Measurements from ENCODE around the gene CD9. TPM values are rescaled to one million over a fixed set of nuclear protein-coding genes. Genes with fewer than 3 reads are reported as not detected.

CD9 gene
- total RNA-seq, 2 experiments from 2014 or later = 3.1 to 3.3 TPM

DNA sequence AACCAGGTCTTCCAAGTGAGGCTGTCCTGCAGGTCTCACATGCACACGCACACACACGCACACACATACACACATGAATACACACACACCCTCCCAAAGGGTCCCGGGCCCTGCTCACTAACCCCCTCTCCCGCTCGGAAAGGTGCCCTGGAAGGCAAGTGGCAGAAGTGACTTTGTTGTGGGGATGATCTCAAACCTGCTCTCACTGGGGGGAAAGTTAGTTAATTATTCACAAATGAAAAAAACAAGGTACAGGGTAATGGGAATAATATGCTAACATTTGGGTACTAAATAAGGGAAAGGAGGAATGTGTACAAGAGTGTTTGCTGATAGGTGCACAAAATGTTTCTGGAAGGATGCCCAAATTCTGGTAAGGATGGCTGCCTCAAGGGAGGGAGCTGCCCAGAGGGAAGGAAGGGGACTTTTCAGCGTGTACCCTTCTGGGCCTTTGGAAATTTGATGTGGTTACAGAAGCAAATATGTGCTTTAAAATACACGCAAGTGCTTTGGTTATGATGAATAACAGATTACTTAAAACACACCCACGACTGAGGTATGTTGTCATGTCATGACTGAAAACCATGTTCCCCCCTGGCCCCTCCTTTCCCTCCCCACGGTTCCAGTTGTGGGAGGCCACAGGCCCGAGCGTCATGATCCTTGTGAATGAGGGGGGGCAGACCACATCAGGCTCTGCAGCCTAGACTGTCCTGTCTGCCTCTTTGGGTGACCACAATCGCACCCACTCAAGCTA lies 66.9 kb downstream of the CD9 start:
- Mint-ChIP-seq H3K27ac (no peak overlapping the region), H3K36me3 (ENCODE audit: low read depth) (no peaks in the 10 kb centered on the region), H3K9me3 (no peaks in the 10 kb centered on the region), H3K4me3 (no peak overlapping the region), H3K27me3 (ENCODE audit: low read depth) (no peaks in the 10 kb centered on the region), H3K4me1 (ENCODE audit: low read depth) (peaks cover 6% of the 10 kb centered on the region)
- CTCF ChIA-PET = interaction anchor here (0.6 to 2.0 kb wide), 4 partner anchors 18 to 279 kb away, joined by 3 to 6 read pairs (median 4); no protein-coding TSS in a partner anchor
- intact Hi-C loops (cut with micrococcal nuclease) = no loop called here
- peak; percentile 55 for DNase-seq

DNA sequence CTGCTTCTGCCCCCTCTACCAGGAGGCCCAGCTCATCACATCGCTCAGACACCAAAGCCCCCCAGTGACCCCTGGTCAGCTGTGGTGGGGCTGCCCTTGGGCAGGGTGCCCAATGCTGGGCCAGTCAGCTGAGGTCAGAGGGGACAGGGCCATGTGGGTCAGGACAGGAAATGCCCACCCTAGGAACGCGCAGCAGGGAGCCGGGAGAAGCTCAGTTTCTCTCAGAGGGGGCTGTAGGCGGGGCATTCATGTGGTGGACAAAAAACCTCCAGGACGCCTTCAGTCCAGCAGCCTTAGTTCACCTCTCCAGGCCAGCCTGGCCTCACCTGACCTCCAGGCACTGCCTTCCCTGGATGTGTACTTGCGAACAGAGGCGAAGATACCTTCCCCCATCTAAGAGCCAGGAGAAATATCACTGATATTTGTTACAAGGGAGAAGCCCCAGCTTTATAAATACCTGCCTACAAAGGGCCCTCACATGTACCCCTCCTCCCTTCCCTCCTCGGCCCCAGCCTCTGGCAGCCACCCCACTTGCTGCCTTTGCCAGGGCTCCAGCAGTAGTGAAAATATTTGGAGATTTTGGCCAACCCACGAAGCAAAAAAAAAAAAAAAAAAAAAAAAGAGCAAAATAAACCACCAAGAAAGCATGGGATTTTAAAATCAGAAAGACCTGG lies 68.4 kb downstream of the CD9 start:
- no peak overlapping the region for H3K4me3 Mint-ChIP-seq
- peaks cover 6% of the 10 kb centered on the region for H3K4me1 Mint-ChIP-seq (ENCODE audit: low read depth)
- no peaks in the 10 kb centered on the region for H3K9me3 Mint-ChIP-seq
- DNase-seq = no peak
- intact Hi-C loops (cut with micrococcal nuclease) = no loop called here
- peaks cover 3% of the 10 kb centered on the region for H3K27me3 Mint-ChIP-seq (ENCODE audit: low read depth)
- CTCF ChIA-PET = interaction anchor here (2.0 kb wide), 1 partner anchor 16 kb away, joined by 6 read pairs; no protein-coding TSS in a partner anchor
- H3K36me3 Mint-ChIP-seq (ENCODE audit: low read depth) = no peaks in the 10 kb centered on the region
- no peak overlapping the region for H3K27ac Mint-ChIP-seq

GRCh38 chr12:6269986-6270385 lies 69.8 kb downstream of the CD9 start:
- CTCF ChIA-PET = no interaction called here
- H3K27ac Mint-ChIP-seq = no peak overlapping the region
- H3K36me3 Mint-ChIP-seq (ENCODE audit: low read depth) = no peaks in the 10 kb centered on the region
- intact Hi-C loops (cut with micrococcal nuclease) = no loop called here
- H3K27me3 Mint-ChIP-seq (ENCODE audit: low read depth) = peaks cover 3% of the 10 kb centered on the region
- no peak for DNase-seq
- peaks cover 6% of the 10 kb centered on the region for H3K4me1 Mint-ChIP-seq (ENCODE audit: low read depth)
- H3K9me3 Mint-ChIP-seq = no peaks in the 10 kb centered on the region
- no peak overlapping the region for H3K4me3 Mint-ChIP-seq

DNA sequence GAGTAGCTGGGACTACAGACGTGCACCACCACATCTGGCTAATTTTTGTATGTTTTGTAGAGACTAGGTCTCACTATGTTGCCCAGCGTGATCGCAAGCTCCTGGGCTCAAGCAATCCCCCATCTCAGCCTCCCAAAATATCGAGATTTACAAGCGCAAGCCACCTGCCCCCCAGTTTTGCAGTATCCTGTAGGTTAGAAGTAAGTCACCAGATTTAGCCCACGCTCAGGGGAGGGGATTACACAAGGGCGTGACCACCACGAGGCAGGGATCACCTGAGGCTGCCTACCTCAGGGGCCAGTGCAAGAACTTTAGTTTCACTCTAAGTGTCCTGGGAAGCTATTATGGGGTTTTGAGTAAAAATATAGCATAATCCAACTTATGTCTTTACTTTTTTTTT lies 71.1 kb downstream of the CD9 start:
- H3K27ac Mint-ChIP-seq = no peak overlapping the region
- H3K27me3 Mint-ChIP-seq (ENCODE audit: low read depth) = peaks cover 3% of the 10 kb centered on the region
- peaks cover 6% of the 10 kb centered on the region for H3K4me1 Mint-ChIP-seq (ENCODE audit: low read depth)
- CTCF ChIA-PET = interaction anchor here (0.7 to 1.0 kb wide), 2 partner anchors 76 to 84 kb away, joined by 3 read pairs; no protein-coding TSS in a partner anchor
- intact Hi-C loops (cut with micrococcal nuclease) = no loop called here
- no peaks in the 10 kb centered on the region for H3K9me3 Mint-ChIP-seq
- H3K36me3 Mint-ChIP-seq (ENCODE audit: low read depth) = no peaks in the 10 kb centered on the region
- H3K4me3 Mint-ChIP-seq = no peak overlapping the region
- DNase-seq = no peak

DNA sequence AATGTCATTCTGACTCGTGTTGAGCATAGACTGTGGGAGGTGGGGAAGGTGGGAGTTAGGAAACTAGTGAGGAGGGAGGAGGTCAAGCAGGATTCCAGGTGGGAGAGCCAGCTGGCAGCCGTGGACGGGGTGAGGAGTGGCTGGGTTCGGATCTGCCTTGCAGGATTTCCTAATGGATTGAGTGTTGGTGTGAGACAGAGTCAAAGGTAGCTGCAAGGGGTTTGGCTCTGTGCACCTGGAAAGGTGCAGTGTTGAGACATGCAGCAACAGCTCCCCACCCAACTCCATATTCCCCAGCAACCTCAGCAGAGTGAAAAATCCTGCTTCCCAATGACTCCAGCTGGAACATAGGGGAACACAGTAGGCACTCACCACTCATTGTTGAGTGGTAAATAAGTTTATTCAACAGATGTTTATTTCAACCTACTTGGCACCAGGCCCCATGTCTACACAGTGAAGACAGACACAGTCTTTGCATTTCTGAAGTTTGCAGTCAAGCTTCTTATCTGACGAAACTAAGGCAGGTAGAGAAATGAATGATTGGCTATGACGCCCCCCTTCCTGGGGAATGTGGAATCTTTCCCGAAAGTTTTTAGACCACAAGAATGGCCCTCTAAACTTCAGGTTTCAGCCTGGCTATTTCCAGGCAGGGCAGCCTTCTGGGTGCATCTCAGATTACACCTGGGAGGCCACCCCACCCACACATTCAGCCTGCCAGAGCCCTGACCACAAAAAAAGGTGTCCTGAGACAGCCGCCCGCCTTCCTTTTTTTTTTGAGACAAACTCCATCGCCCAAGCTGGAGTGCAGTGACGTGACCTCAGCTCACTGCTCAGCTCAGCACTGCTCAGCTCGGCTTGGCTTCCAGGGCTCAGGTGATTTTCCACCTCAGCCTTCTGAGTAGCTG lies 72.4 kb downstream of the CD9 start:
- DNase-seq = no peak
- H3K27ac Mint-ChIP-seq = no peak overlapping the region
- H3K4me1 Mint-ChIP-seq (ENCODE audit: low read depth) = peaks cover under 1% of the 10 kb centered on the region
- no peak overlapping the region for H3K4me3 Mint-ChIP-seq
- no peaks in the 10 kb centered on the region for H3K36me3 Mint-ChIP-seq (ENCODE audit: low read depth)
- intact Hi-C loops (cut with micrococcal nuclease) = no loop called here
- H3K9me3 Mint-ChIP-seq = no peaks in the 10 kb centered on the region
- CTCF ChIA-PET = interaction anchor here (0.8 to 2.5 kb wide), 5 partner anchors 47 to 233 kb away, joined by 3 to 11 read pairs (median 5); no protein-coding TSS in a partner anchor
- H3K27me3 Mint-ChIP-seq (ENCODE audit: low read depth) = peaks cover 6% of the 10 kb centered on the region

GRCh38 chr12:6273205-6273540 lies 73.0 kb downstream of the CD9 start:
- H3K27ac Mint-ChIP-seq = no peak overlapping the region
- intact Hi-C loops (cut with micrococcal nuclease) = no loop called here
- H3K27me3 Mint-ChIP-seq (ENCODE audit: low read depth) = peaks cover 7% of the 10 kb centered on the region
- CTCF ChIA-PET = interaction anchor here (1.2 to 2.5 kb wide), 4 partner anchors 10 to 234 kb away, joined by 5 to 11 read pairs (median 6); no protein-coding TSS in a partner anchor
- no peak overlapping the region for H3K4me3 Mint-ChIP-seq
- H3K9me3 Mint-ChIP-seq = no peaks in the 10 kb centered on the region
- no peak for DNase-seq
- no peaks in the 10 kb centered on the region for H3K36me3 Mint-ChIP-seq (ENCODE audit: low read depth)
- H3K4me1 Mint-ChIP-seq (ENCODE audit: low read depth) = peaks cover 5% of the 10 kb centered on the region

- Mint-ChIP-seq H3K27ac (no peak overlapping the region), H3K4me1 (ENCODE audit: low read depth) (peaks cover 6% of the 10 kb centered on the region), H3K4me3 (no peak overlapping the region), H3K36me3 (ENCODE audit: low read depth) (no peaks in the 10 kb centered on the region), H3K27me3 (ENCODE audit: low read depth) (peaks cover 7% of the 10 kb centered on the region), H3K9me3 (no peaks in the 10 kb centered on the region)
- CTCF ChIA-PET = interaction anchor here (0.8 to 2.5 kb wide), 4 partner anchors 10 to 210 kb away, joined by 4 to 11 read pairs (median 6); no protein-coding TSS in a partner anchor
- no peak for DNase-seq
- intact Hi-C loops (cut with micrococcal nuclease) = no loop called here
Observed at GRCh38 chr12:6273541-6274230, 73.5 kb downstream of the CD9 start.

GRCh38 chr12:6274231-6275221 lies 74.3 kb downstream of the CD9 start:
- intact Hi-C loops (cut with micrococcal nuclease) = no loop called here
- DNase-seq = no peak
- peaks cover 11% of the 10 kb centered on the region for H3K27me3 Mint-ChIP-seq (ENCODE audit: low read depth)
- no peaks in the 10 kb centered on the region for H3K36me3 Mint-ChIP-seq (ENCODE audit: low read depth)
- H3K4me3 Mint-ChIP-seq = no peak overlapping the region
- no peaks in the 10 kb centered on the region for H3K9me3 Mint-ChIP-seq
- CTCF ChIA-PET = interaction anchor here (0.6 to 6.0 kb wide), 8 partner anchors 9 to 211 kb away, joined by 3 to 69 read pairs (median 5); no protein-coding TSS in a partner anchor
- H3K27ac Mint-ChIP-seq = no peak overlapping the region
- H3K4me1 Mint-ChIP-seq (ENCODE audit: low read depth) = peaks cover 6% of the 10 kb centered on the region

GRCh38 chr12:6275928-6276887 lies 76.0 kb downstream of the CD9 start:
- CTCF ChIA-PET = interaction anchor here (0.6 to 6.0 kb wide), 3 partner anchors 81 to 288 kb away, joined by 3 to 69 read pairs (median 6); no protein-coding TSS in a partner anchor
- Mint-ChIP-seq H3K27me3 (ENCODE audit: low read depth) (peaks cover 19% of the 10 kb centered on the region), H3K9me3 (no peaks in the 10 kb centered on the region), H3K4me3 (no peak overlapping the region), H3K4me1 (ENCODE audit: low read depth) (peaks cover 6% of the 10 kb centered on the region), H3K27ac (no peak overlapping the region), H3K36me3 (ENCODE audit: low read depth) (no peaks in the 10 kb centered on the region)
- intact Hi-C loops (cut with micrococcal nuclease) = no loop called here
- DNase-seq = no peak
